Stomach (tissue), 9 donors: ENCODE measurements around the gene CACFD1. TPM values are rescaled to one million over a fixed set of nuclear protein-coding genes. Genes with fewer than 3 reads are reported as not detected.

Source experiments
- DNase-seq, 2 donors: peaks; one replicate each; pipeline versions ENCODE4 v3.0.0 to v3.0.0-alpha.2; 2013 to 2019
- H3K27ac ChIP-seq, 5 donors: fragments of 200-600 bp in 4 of 5; sonication (generic) in 4 of 5; one replicate each; pipeline ENCODE4 v1.5.1; 2013 to 2019; ENCODE audit warnings: mild to moderate bottlenecking in 1 of 5, moderate library complexity in 1 of 5
- H3K27me3 ChIP-seq, 3 donors: fragments of 200-600 bp; sonication (generic); one replicate each; pipeline ENCODE4 v1.5.1; 2017 to 2019; ENCODE audit warnings: mixed run types in 1 of 3
- H3K36me3 ChIP-seq, 4 donors: fragments of 200-600 bp; sonication (generic); 1 replicate in 3 of 4; 2 replicates in 1 of 4; pipeline ENCODE4 v1.5.1; 2016 to 2019
- H3K4me1 ChIP-seq, 4 donors: fragments of 200-600 bp; sonication (generic); one replicate each; pipeline ENCODE4 v1.5.1; 2016 to 2019
- H3K4me3 ChIP-seq, 4 donors: fragments of 200-600 bp; sonication (generic) in 3 of 4; one replicate each; pipeline ENCODE4 v1.5.1; 2016 to 2019; ENCODE audit warnings: mild to moderate bottlenecking in 1 of 4
- H3K9me3 ChIP-seq, 4 donors: fragments of 200-600 bp; sonication (generic); one replicate each; pipeline ENCODE4 v1.5.1; 2016 to 2019
- CTCF ChIP-seq, 7 experiments: fragments of 450-650 bp in 4 of 7; fragments of 200-600 bp in 3 of 7; sonication (generic) in 3 of 7; IDR thresholded peaks; one replicate each; pipeline ENCODE4 v1.5.1; 2016 to 2019; ENCODE audit warnings: antibody characterized with exemption in 7 of 7, control low read depth in 2 of 7, mild to moderate bottlenecking in 1 of 7
- EP300 ChIP-seq: sonication (generic); formaldehyde crosslinking; IDR thresholded peaks from one replicate; pipeline ENCODE4 v1.6.1; 2017; ENCODE audit warnings: antibody characterized with exemption
- POLR2A ChIP-seq, 4 donors: fragments of 450-650 bp; IDR thresholded peaks; one replicate each; pipeline ENCODE4 v1.6.1; 2016; ENCODE audit warnings: antibody characterized with exemption in 4 of 4, control low read depth in 2 of 4, mild to moderate bottlenecking in 1 of 4, moderate library complexity in 1 of 4
- POLR2AphosphoS5 ChIP-seq, 3 donors: sonication (generic); formaldehyde crosslinking; IDR thresholded peaks; one replicate each; pipeline ENCODE4 v1.6.1; 2016; ENCODE audit warnings: antibody characterized with exemption in 3 of 3
- WGBS, 5 donors: extraction: QIAGEN DNeasy Blood & Tissue Kit in 3 of 5; methylation state at CpG; one replicate each; pipeline versions ENCODE4 v1.1.5 to v1.1.7; 2013 to 2018; 5-methylcytosine and 5-hydroxymethylcytosine counted together
- intact Hi-C: fragments of 100-400 bp; cut with DNase I; formaldehyde crosslinking; loops from one replicate; pipeline ENCODE4 v1.15.1; 2023; ENCODE audit warnings: low total_unique reads
- polyA plus RNA-seq, 3 donors: library from polyadenylated mRNA; stranded (reverse); fragments of 200-250 nt; gene quantifications; one replicate each; pipeline ENCODE4 v1.2.3, GENCODE V29; 2013
- total RNA-seq, 5 donors: library from RNA; depleted of rRNA; stranded (reverse); fragments of >200 nt; gene quantifications; one replicate each; pipeline versions ENCODE4 v1.1.0 to v1.2.3, GENCODE V29; 2014 to 2016
- donor health status: healthy with polysubstance abuse.
- donor health status: Bipolar disorder and iron deficiency.
- donor health status: healthy.

CACFD1 gene
- total and polyA plus RNA-seq, 8 donors = 11.7 to 74.2 (median 22.5) TPM

GRCh38 chr9:133454325-133454724, 5.5 kb upstream of the CACFD1 start:
- intact Hi-C loops = no loop called here
- DNase-seq = no peak
- no peak overlapping the region for H3K4me3 ChIP-seq
- H3K27me3 ChIP-seq = no peaks in the 10 kb centered on the region
- 88 to 95% (median 92%) methylated on average over 13 to 19 of the region's 19 CpGs for WGBS, 5 donors
- TF ChIP-seq POLR2AphosphoS5 (IDR thresholded peaks at IDR 0.05) (no peak), CTCF (IDR thresholded peaks at IDR 0.05) (no peak), POLR2A (IDR thresholded peaks at IDR 0.05) (no peak), EP300 (no peak)
- no peak overlapping the region for H3K27ac ChIP-seq
- H3K4me1 ChIP-seq = peaks cover 6 to 11% (median 10%) of the 10 kb centered on the region in 4 donors
- no peaks in the 10 kb centered on the region for H3K9me3 ChIP-seq
- no peaks in the 10 kb centered on the region for H3K36me3 ChIP-seq

- WGBS, 5 donors = 88 to 94% (median 94%) methylated on average over 9 to 20 of the region's 20 CpGs
- Histone ChIP-seq H3K4me1 (peaks cover 7 to 12% (median 8%) of the 10 kb centered on the region in 4 donors), H3K36me3 (no peaks in the 10 kb centered on the region), H3K4me3 (no peak overlapping the region), H3K27ac (no peak overlapping the region), H3K9me3 (no peaks in the 10 kb centered on the region), H3K27me3 (no peaks in the 10 kb centered on the region)
- intact Hi-C loops = no loop called here
- no peak for TF ChIP-seq POLR2AphosphoS5 (IDR thresholded peaks at IDR 0.05)
- TF ChIP-seq EP300 = no peak
- no peak for TF ChIP-seq POLR2A (IDR thresholded peaks at IDR 0.05)
- TF ChIP-seq CTCF (IDR thresholded peaks at IDR 0.05) = no peak
- no peak for DNase-seq
These were observed 4.7 kb upstream of the CACFD1 start for GRCh38 chr9:133454943-133455673.

GRCh38 chr9:133455936-133456335, 3.8 kb upstream of the CACFD1 start:
- Histone ChIP-seq H3K27ac (no peak overlapping the region), H3K4me3 (no peak overlapping the region), H3K36me3 (no peaks in the 10 kb centered on the region), H3K9me3 (no peaks in the 10 kb centered on the region), H3K4me1 (peaks cover 12 to 21% (median 15%) of the 10 kb centered on the region in 4 donors), H3K27me3 (no peaks in the 10 kb centered on the region)
- intact Hi-C loops = no loop called here
- WGBS, 5 donors = 86 to 95% (median 92%) methylated on average over 7 to 11 of the region's 11 CpGs
- no peak for DNase-seq
- TF ChIP-seq EP300 = no peak
- no peak for TF ChIP-seq POLR2A (IDR thresholded peaks at IDR 0.05)
- no peak for TF ChIP-seq CTCF (IDR thresholded peaks at IDR 0.05)
- no peak for TF ChIP-seq POLR2AphosphoS5 (IDR thresholded peaks at IDR 0.05)

- Histone ChIP-seq H3K9me3 (no peaks in the 10 kb centered on the region), H3K4me1 (peaks cover 17 to 25% (median 19%) of the 10 kb centered on the region in 4 donors), H3K27me3 (no peaks in the 10 kb centered on the region), H3K27ac (no peak overlapping the region), H3K4me3 (no peak overlapping the region), H3K36me3 (no peaks in the 10 kb centered on the region)
- 87 to 97% (median 92%) methylated on average over 8 to 9 of the region's 9 CpGs for WGBS, 5 donors
- TF ChIP-seq EP300 = no peak
- TF ChIP-seq POLR2AphosphoS5 (IDR thresholded peaks at IDR 0.05) = no peak
- TF ChIP-seq POLR2A (IDR thresholded peaks at IDR 0.05) = no peak
- no peak for TF ChIP-seq CTCF (IDR thresholded peaks at IDR 0.05)
- intact Hi-C loops = no loop called here
- DNase-seq = no peak
These were observed 3.4 kb upstream of the CACFD1 start for GRCh38 chr9:133456409-133456808.
